CD14-positive monocyte (primary cell): ENCODE measurements around the gene NR3C1. TPM values are rescaled to one million over a fixed set of nuclear protein-coding genes. Genes with fewer than 3 reads are reported as not detected.

Experiments
- DNase-seq, 3 donors: peaks; one replicate each; pipeline ENCODE4 v3.0.0-alpha.2; 2011 to 2022
- H2AFZ ChIP-seq: 2 replicates; pipeline ENCODE4 v1.6.0; 2012; ENCODE audit warnings: mild to moderate bottlenecking, low read depth, low read length, inconsistent platforms; ENCODE audit not compliant: insufficient read depth, poor library complexity, severe bottlenecking
- H3K27ac ChIP-seq, 2 donors: 1 replicate in 1 of 2; 2 replicates in 1 of 2; pipeline ENCODE4 v1.5.1; 2012 to 2013; ENCODE audit warnings: low read length in 2 of 2, control low read depth in 1 of 2, inconsistent platforms in 1 of 2, low read depth in 1 of 2, mild to moderate bottlenecking in 1 of 2
- H3K27me3 ChIP-seq, 2 donors: one replicate each; pipeline versions ENCODE4 v1.6.0 to v1.6.1; 2011 to 2013; ENCODE audit warnings: low read length in 2 of 2; ENCODE audit not compliant: control insufficient read depth in 2 of 2, insufficient read depth in 2 of 2
- H3K36me3 ChIP-seq, 2 donors: replicated peaks in 1 of 2; 1 replicate in 1 of 2; 2 replicates in 1 of 2; pipeline versions ENCODE4 v1.5.1 to v1.6.1; 2012 to 2013; ENCODE audit warnings: low read length in 2 of 2, control low read depth in 1 of 2, inconsistent platforms in 1 of 2, mild to moderate bottlenecking in 1 of 2; ENCODE audit not compliant: insufficient read depth in 2 of 2, control insufficient read depth in 1 of 2
- H3K4me1 ChIP-seq, 2 donors: 1 replicate in 1 of 2; 2 replicates in 1 of 2; pipeline versions ENCODE4 v1.5.1 to v1.6.1; 2012 to 2013; ENCODE audit warnings: low read length in 2 of 2, control low read depth in 1 of 2, inconsistent platforms in 1 of 2, mild to moderate bottlenecking in 1 of 2, moderate library complexity in 1 of 2; ENCODE audit not compliant: insufficient read depth in 2 of 2, control insufficient read depth in 1 of 2
- H3K4me2 ChIP-seq: replicated peaks from 2 replicates; pipeline ENCODE3; 2012; ENCODE audit warnings: low read length, moderate library complexity, mild to moderate bottlenecking; ENCODE audit not compliant: poor library complexity, severe bottlenecking; ENCODE audit errors: extremely low read depth
- H3K4me3 ChIP-seq, 3 experiments: fragments of 200-600 bp in 1 of 3; sonication (generic) in 1 of 3; replicated peaks in 1 of 3; 1 replicate in 2 of 3; 2 replicates in 1 of 3; pipeline ENCODE4 v1.5.1; 2011 to 2013; ENCODE audit warnings: low read length in 3 of 3, mild to moderate bottlenecking in 3 of 3, control low read depth in 2 of 3, low read depth in 2 of 3, inconsistent platforms in 1 of 3, moderate library complexity in 1 of 3
- H3K79me2 ChIP-seq: 2 replicates; pipeline ENCODE4 v1.6.0; 2012; ENCODE audit warnings: mild to moderate bottlenecking, control low read depth, inconsistent platforms, low read length, moderate library complexity; ENCODE audit not compliant: insufficient read depth
- H3K9ac ChIP-seq: 2 replicates; pipeline ENCODE4 v1.6.0; 2017; ENCODE audit warnings: low read length, mild to moderate bottlenecking; ENCODE audit not compliant: insufficient read depth, poor library complexity, severe bottlenecking
- H3K9me3 ChIP-seq, 2 donors: replicated peaks in 1 of 2; 1 replicate in 1 of 2; 2 replicates in 1 of 2; pipeline versions ENCODE4 v1.5.1 to v1.6.1; 2012 to 2013; ENCODE audit warnings: low read length in 2 of 2, control low read depth in 1 of 2; ENCODE audit not compliant: control insufficient read depth in 1 of 2, insufficient read depth in 1 of 2
- H4K20me1 ChIP-seq: 2 replicates; pipeline ENCODE4 v1.6.0; 2012; ENCODE audit warnings: mild to moderate bottlenecking, low read length, control low read depth, moderate library complexity; ENCODE audit not compliant: insufficient read depth
- H3K27ac Mint-ChIP-seq, 7 donors: one replicate each; pipeline ENCODE4 v1.8.0; 2020; ENCODE audit warnings: mild to moderate bottlenecking in 7 of 7, mixed read lengths in 7 of 7, moderate library complexity in 6 of 7, inconsistent platforms in 2 of 7
- H3K27me3 Mint-ChIP-seq, 3 donors: one replicate each; pipeline ENCODE4 v1.8.0; 2021 to 2022; ENCODE audit warnings: low read depth in 3 of 3, mild to moderate bottlenecking in 3 of 3, mixed read lengths in 3 of 3, moderate library complexity in 3 of 3, inconsistent platforms in 1 of 3
- H3K36me3 Mint-ChIP-seq, 2 donors: one replicate each; pipeline ENCODE4 v1.8.0; 2020; ENCODE audit warnings: mixed read lengths in 2 of 2, inconsistent platforms in 1 of 2, mild to moderate bottlenecking in 1 of 2
- H3K4me1 Mint-ChIP-seq: one replicate; pipeline ENCODE4 v1.8.0; 2020; ENCODE audit warnings: mild to moderate bottlenecking, mixed read lengths
- H3K4me3 Mint-ChIP-seq, 2 donors: one replicate each; pipeline ENCODE4 v1.8.0; 2020; ENCODE audit warnings: mild to moderate bottlenecking in 2 of 2, mixed read lengths in 2 of 2, moderate library complexity in 1 of 2
- H3K9me3 Mint-ChIP-seq, 7 donors: one replicate each; pipeline ENCODE4 v1.8.0; 2020 to 2022; ENCODE audit warnings: mixed read lengths in 7 of 7, mild to moderate bottlenecking in 6 of 7, moderate library complexity in 6 of 7, inconsistent platforms in 2 of 7
- CTCF ChIP-seq: fragments of 200-600 bp; IDR thresholded peaks from one replicate; pipeline ENCODE4 v1.8.0; 2022; ENCODE audit warnings: antibody characterized with exemption, mild to moderate bottlenecking
- WGBS: methylation state at CpG from one replicate; pipeline ENCODE4 v1.1.5; 2013; ENCODE audit warnings: missing lambda C conversion rate; ENCODE audit not compliant: insufficient coverage; 5-methylcytosine and 5-hydroxymethylcytosine counted together
- intact Hi-C, 2 donors: fragments of 100-400 bp; cut with micrococcal nuclease; formaldehyde crosslinking; loops; one replicate each; pipeline versions ENCODE4 v1.15.0 to v1.15.1; 2023
- polyA plus RNA-seq, 3 donors: library from polyadenylated mRNA; depleted of rRNA in 1 of 3; unstranded in 2 of 3; stranded (reverse) in 1 of 3; fragments of 300-500 nt in 2 of 3; fragments of >200 nt in 1 of 3; fragmentation: Illumina TruSeq in 2 of 3; gene quantifications; 1 replicate in 2 of 3; 2 replicates in 1 of 3; pipeline ENCODE4 v1.2.3, GENCODE V29; 2012 to 2021

NR3C1 gene
- polyA plus RNA-seq, 3 donors, result 25.4 to 82.8 (median 75.1) TPM

GRCh38 chr5:143309661-143310431, 93.6 kb downstream of the NR3C1 start:
- intact Hi-C loops, result loop anchor here in 1 of 2 donors (5.0 kb wide), 2 partner anchors 37 to 92 kb away; partner anchors contain the start of gene NR3C1
- H3K9ac ChIP-seq, result no peak overlapping the region
- no peak for TF ChIP-seq CTCF
- DNase-seq, result peak in 2 of 3 donors; percentile 33 to 53
- H3K4me2 ChIP-seq, result no peak overlapping the region
- Mint-ChIP-seq H3K27me3 (no peaks in the 10 kb centered on the region), H3K4me3 (no peak overlapping the region), H3K36me3 (peaks cover 68 to 78% of the 10 kb centered on the region in 2 donors), H3K9me3 (peaks cover 0 to 5% (median 2%) of the 10 kb centered on the region in 7 donors), H3K27ac (peak overlapping the region; percentile 73 to 86 (median 81)), H3K4me1 (peaks cover 46% of the 10 kb centered on the region)
- H3K36me3 ChIP-seq, result peaks cover 47 to 81% of the 10 kb centered on the region in 2 donors
- H3K79me2 ChIP-seq, result peaks cover 88% of the 10 kb centered on the region
- H4K20me1 ChIP-seq, result peaks cover 87% of the 10 kb centered on the region
- H2AFZ ChIP-seq, result no peak overlapping the region
- WGBS, result no CpG with 5 or more reads among the region's 7 CpGs
- H3K4me1 ChIP-seq, result peaks cover 20 to 26% of the 10 kb centered on the region in 2 donors
- no peaks in the 10 kb centered on the region for H3K27me3 ChIP-seq
- no peak overlapping the region for H3K4me3 ChIP-seq
- peak overlapping the region in 1 of 2 donors; percentile 64 for H3K27ac ChIP-seq
- H3K9me3 ChIP-seq, result no peaks in the 10 kb centered on the region

GRCh38 chr5:143308731-143309130, 94.8 kb downstream of the NR3C1 start:
- peaks cover 38% of the 10 kb centered on the region for H3K4me1 Mint-ChIP-seq
- Histone ChIP-seq H3K27me3 (no peaks in the 10 kb centered on the region), H3K27ac (peak overlapping the region in 1 of 2 donors; percentile 64), H2AFZ (no peak overlapping the region), H3K4me2 (no peak overlapping the region), H4K20me1 (peaks cover 87% of the 10 kb centered on the region), H3K9ac (no peak overlapping the region), H3K36me3 (peaks cover 45 to 86% of the 10 kb centered on the region in 2 donors), H3K4me3 (no peak overlapping the region), H3K9me3 (no peaks in the 10 kb centered on the region), H3K4me1 (peaks cover 20 to 26% of the 10 kb centered on the region in 2 donors), H3K79me2 (peaks cover 88% of the 10 kb centered on the region)
- peak overlapping the region in 4 of 7 donors; percentile 23 to 84 (median 72) for H3K27ac Mint-ChIP-seq
- H3K36me3 Mint-ChIP-seq, result peaks cover 69 to 76% of the 10 kb centered on the region in 2 donors
- WGBS, result no CpG with 5 or more reads among the region's 2 CpGs
- no peaks in the 10 kb centered on the region for H3K27me3 Mint-ChIP-seq
- intact Hi-C loops, result no loop called here
- TF ChIP-seq CTCF, result no peak
- H3K4me3 Mint-ChIP-seq, result no peak overlapping the region
- DNase-seq, result no peak
- H3K9me3 Mint-ChIP-seq, result peaks cover 0 to 5% (median 2%) of the 10 kb centered on the region in 7 donors
